Activated CD4-positive, CD25-positive, alpha-beta regulatory T cell treated with anti-CD3 and anti-CD28 coated beads, Interleukin-2, amount 50 U/mL, for 72 hours (primary cell): Measurements from ENCODE around the gene ELL2.
A peak's percentile ranks its signal among the peaks of the same experiment; 100 is the strongest.

Experiments
- DNase-seq: peaks from one replicate; pipeline ENCODE4 v3.0.0; 2021

Gene ELL2

DNA sequence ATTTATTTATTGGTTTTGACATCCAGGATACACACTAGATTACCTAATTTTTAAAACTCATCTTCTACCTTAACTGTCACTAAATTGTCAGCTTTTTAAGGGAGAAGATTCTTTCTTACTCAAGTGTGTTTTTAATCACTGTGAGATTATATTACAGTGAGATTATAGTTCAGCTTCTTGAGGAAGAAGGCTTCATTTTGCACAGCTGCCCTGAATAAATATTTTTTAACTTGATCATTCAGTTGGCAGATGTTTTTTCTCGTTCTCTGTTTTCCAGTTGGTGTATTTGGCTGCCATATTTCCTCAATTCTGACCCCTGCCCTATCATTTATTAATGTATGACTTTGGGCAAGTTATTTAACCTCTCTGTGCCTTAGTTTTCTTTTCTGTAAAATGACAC is 15.0 kb upstream of the ELL2 start:
- DNase-seq = no peak

- no peak for DNase-seq
Measured at GRCh38 chr5:95975703-95976102, 14.1 kb upstream of the ELL2 start.

GRCh38 chr5:95973793-95974325 is 12.2 kb upstream of the ELL2 start:
- no peak for DNase-seq

DNA sequence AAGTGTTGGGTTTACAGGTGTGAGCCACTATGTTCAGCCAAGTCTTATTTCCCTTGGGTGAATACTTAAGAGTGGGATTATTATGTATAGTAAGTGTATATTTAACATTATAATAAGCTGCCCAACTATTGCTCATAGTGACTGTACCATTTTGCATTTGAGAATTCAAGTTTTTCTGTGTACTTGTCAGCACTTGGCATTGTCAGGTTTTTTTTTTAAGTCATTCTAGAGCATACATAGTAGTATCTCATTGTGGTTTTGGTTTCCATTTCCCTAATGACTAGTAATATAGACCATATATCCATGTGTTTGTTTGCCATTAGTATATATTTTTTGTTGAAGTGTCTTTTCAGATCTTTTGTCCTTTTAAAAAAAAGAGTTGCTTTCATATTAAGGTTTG is 10.5 kb upstream of the ELL2 start:
- no peak for DNase-seq

- no peak for DNase-seq
Measured at GRCh38 chr5:95970359-95970704, 8.7 kb upstream of the ELL2 start.

GRCh38 chr5:95969651-95970358 is 8.2 kb upstream of the ELL2 start:
- DNase-seq = no peak

- DNase-seq = no peak
Measured at GRCh38 chr5:95969055-95969454, 7.4 kb upstream of the ELL2 start.

DNA sequence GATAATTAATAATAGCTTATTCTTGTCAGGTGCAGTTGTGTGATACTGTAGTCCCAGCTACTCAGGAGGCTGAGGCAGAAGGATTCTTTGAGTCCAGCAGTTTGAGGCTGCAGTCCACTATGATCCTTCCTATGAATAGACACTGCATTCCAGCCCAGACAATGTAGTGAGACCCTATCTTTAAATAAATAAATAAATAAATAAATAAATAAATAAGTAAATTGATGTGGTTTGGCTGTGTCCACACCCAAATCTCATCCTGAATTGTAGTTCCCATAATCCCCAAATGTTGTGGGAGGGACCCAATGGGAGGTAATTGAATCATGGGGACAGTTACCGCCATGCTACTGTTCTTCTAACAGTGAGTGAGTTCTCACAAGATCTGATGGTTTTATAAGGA is 5.6 kb upstream of the ELL2 start:
- DNase-seq = no peak

DNA sequence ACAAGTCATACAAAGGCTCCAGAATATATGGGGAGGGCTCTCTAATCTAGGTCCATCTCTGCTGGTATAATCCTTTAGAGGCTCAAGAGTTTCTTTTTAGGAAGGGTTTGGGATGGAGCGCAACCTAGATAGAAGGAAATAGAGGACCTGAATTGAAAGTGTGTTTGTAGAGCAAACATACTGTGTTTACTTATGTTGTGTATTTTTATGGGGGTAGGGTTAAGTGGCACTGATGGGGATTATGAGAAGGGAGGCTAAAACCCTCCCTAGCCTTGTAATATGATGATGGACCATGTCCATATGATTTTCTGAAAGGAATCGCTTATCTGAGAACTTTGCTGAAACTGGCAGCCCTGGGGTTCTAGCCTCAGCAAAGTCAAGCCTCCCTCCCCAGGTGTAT is 4.4 kb upstream of the ELL2 start:
- DNase-seq = no peak

DNA sequence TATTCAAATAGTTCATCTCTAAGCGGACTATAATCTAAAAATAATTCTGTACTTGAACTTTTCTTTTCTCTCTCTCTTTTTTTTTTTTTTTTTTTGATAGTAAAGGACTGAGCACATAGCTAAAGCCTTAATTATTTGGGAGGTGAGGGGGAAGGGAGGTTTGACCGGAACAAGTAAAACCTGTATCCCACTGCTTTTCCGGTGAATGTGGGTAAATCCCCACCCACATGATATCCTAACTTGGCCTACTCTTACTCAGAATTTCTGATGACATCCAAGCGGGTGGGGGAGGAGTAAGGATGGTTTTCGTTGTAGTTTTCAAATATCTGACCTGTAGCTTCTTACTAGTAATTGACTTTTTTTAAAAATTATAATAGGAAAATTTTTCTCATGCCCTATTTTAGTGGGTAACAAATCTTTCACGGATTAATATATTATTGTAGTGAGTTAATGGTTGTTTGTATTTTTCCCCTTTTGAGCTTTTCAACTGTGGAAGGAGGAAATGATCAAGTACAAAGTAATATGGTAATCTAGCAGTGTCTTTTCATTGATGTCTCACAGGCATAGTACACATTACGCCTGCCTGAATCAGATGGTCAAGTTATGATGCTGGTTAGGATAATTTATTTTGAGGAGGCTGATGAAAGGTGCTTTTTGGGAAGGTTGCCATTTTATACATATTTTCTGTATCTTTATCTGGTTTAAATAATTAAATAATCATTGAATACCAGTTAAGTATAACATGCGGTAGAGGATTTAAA is 2.2 kb upstream of the ELL2 start:
- DNase-seq = no peak

- DNase-seq = no peak
Measured at GRCh38 chr5:95962785-95963184, 1.1 kb upstream of the ELL2 start.

GRCh38 chr5:95962475-95962773 is 773 bp upstream of the ELL2 start:
- no peak for DNase-seq

DNA sequence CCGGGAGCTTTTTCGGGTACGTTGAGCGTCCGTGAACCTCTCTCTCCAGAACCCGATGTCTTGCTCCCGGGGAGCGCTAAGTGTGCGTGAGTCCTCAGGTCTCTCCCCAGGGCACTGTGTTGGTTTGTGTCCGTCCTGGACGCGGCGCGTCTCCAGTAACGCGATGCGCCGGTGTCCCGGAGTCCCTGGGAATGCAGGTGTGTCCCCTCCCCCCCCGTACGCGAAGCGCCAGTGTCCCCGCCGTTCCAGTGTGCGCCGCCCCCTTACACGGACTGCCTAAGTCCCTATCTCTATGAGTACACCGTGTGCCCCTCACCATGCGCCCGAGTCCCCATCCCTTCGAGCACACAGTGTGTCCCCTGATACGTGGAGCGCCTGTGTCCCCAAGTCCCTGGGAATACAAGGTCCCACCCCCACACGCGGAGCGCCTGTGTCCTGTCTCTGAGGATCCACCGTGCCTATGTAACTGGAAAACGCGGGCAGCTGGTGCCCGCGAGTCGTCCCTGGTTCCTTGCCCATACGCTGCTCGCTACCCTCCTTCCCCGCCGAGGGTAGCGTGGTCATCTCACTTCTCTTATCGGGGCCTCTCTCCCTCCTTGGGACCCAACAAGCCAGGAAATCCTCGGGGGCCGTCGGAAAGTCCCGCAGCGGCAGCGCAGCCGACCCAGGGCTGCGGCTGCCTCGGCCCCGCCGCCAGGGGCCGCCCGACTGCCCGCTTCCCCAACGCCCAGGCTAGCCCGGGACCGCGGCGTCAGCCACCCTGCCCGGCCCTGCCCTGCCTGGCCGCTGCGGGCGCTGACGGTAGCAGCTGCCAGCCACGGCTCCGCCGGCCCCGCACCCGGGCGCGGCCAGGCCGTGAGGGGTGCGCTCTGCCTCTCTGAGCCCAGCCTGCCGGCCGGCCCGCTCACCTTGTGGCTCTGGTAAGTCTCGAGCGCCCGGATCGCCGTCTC is 709 bp downstream of the ELL2 start:
- DNase-seq = peak; percentile 83

DNA sequence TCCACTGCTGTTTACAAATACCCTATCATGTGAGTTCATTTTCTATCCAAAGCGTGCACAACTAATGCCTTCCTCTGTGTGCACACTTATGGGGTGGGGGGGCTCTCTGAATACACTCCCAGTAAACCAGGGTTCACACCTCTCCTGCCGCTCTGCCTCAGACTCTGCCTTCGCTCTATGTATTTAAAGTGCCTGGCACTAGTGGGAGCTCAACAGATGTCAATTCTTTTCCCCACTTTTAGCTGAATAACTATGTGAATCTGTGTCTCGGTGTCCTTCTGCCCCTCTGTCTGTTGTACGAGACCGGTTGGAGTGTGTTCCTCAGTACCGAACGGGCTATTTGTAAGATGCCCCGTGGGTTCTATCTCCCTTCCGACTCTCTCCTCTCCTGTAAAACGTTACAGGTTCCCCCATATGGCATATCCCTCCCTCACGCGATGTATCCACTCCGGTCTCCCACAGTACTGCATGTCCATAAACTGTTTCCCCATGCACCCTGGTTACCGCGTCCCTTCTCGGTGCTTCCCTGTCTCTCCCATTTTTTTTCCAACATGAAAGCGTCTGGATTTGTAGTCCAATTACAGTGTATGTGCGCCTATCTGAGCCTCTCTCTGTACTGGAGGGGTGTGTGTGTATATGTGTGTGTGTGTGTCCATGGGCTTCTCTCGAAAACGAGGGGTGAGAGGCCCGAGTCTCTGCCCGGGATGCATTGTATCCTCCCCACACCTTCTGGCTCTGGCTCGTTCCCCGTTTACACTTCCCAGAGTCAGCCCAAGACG is 1.6 kb downstream of the ELL2 start:
- DNase-seq = no peak

DNA sequence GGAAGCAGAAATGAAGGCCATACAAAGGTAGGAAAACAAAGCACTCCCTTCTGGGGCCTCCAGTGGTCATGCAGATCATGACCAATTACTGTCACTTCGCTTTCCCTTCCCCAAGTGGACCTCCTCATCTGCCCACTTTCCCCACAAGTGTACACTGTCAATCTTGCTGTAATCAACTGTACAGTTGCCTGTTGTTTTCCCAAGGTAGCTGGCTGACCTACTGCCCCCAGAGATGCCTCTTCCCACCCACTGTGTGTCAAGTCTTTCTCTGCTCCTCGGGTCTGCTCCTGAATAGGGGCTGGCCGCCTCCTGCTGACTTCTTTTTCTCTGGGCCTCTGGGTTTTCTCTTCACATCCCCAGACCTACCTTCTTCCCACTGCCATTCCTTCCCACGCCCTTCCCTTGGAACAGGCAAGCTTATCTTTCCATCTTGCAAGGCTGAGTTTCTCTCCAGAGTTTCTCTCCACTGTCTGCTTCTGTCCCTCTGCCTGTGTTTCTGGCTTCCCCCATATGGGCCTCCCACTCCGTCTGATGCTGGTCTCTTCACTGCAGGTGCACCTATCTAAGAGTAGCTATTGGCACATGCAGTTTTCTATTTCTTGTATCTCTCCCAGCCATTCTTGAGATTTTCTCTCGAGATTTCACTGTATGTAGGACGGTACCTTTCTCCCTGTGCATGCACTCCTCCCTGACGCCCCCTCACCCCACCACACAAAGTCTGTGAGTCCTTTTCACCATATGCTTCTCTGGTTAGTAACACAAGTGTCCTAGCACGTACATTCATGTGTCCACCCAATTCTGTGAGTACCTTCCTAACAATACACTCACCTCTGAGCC is 2.4 kb downstream of the ELL2 start:
- DNase-seq = no peak

- DNase-seq = no peak
Measured at GRCh38 chr5:95958310-95959014, 3.2 kb downstream of the ELL2 start.

DNA sequence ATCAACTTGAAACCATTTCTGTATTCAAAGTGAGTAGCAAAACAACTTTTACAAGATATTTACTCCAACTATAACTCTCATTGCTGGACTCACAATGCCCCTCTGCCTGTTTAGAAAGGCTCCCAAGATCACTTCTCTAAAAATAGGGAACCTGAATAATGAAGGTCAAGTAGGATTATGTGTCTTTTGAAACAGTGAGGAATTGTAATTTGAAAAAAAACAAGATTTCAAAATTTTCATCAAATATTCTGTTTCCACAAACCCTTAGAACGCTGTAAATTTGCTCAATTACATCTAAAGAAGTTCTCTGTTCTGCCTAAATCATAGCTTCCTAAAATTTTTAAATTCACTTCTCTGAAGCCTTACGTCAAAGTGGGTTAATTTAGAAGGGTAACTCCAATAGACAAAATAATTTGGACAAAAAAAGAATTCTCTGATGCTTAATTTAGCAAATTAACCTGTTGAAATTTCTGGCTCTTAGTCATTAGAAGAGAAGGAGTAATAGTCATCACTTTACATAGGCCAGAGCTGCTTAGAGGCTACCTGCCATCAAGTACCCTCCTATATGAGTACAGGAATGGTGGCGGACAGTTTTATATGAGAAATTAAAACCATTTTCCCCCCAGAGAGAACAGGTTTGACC is 4.0 kb downstream of the ELL2 start:
- no peak for DNase-seq

DNA sequence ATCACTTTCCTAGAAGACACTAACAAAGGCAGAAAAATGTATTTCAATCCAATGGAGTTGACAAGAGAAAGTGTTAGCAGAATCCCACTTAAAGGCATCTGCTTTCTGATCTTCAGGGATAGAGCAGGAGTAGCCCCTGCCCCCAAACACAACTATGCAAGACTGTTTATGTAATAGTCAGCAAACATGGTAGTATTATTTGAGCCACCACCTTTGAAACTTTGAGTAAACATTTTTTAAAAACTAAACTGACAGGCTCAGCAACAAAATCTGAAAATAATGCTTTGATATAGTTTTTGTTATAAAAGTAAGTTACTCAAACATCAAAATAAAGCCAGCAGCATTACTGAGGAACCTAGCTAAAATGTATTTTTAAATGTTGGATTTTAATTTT is 4.8 kb downstream of the ELL2 start:
- no peak for DNase-seq

DNA sequence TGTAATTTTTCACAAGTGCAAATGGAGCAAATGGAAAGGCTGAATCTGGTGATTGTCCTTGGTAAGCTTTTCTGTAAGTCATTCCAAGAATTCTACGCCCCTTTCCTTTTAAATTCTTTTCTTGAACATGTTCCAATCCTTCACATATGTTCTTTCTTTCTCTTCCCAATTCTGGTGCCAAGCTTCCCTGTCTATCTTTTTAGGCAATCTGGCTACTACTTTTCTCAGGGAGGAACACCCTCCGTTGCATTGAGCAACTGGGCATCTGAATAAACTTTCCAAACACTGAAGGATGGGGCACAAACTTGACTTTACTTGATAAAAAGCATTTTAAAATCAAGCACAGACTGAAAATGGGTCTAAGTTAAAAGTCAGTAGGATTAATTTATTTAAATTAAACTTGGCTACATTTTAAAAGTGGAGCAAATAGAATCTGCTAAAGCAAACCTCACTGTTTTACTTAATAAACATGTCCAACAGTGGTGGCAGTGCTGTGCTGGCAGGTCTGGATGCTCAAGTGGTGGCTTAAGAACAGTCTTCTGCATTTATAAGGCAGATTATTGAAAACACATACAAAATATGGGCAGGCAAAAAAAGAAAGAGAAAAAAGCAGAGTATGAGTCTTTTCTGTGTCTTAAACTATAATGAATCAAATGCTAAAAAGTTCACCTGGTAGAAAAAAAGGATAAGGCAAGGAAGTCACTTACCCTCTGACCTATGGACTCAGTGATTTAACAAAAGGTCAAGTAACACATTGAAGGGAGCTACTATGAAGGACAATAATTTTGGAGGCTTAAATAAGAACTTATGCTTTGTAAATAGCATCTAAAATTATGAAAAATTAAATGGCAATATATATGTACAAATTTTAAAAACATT is 5.4 kb downstream of the ELL2 start:
- DNase-seq = no peak

GRCh38 chr5:95954716-95955115 is 6.9 kb downstream of the ELL2 start:
- DNase-seq = no peak
